Measurements from ENCODE around the gene FGFBP2.

The FGFBP2 gene

GRCh38 chr4:15930314-15930713 is 32.7 kb downstream of the FGFBP2 start:
- H3K9ac ChIP-seq (ENCODE audit: low read length): no peak overlapping the region
- H3K9me2 ChIP-seq (ENCODE audit: low read depth, low read length): no peaks in the 10 kb centered on the region

DNA sequence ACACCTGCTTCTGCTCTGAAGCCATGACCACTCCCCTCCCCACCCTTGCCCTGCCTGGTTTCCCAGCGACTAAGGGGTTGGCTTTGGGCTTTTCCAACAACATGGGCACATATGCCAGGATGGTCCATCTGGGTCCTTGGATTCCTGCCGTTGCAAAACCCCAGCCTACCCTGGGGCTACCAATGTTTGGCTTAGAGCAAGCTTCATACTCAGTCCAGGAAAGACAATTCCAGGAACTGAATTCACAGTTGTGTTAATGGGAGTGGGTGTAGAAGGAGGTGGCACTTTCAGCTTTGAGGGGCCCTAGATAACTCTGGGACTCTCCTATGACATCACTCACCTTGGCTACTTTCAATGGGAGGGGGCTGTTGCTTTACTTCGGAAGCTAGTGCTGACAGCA is 33.4 kb downstream of the FGFBP2 start:
- no peaks in the 10 kb centered on the region for H3K36me3 ChIP-seq (ENCODE audit: insufficient read depth, low read length)
- no peaks in the 10 kb centered on the region for H4K20me1 ChIP-seq (ENCODE audit: insufficient read depth, low read length)
- H3K9me2 ChIP-seq (ENCODE audit: low read depth, low read length): no peaks in the 10 kb centered on the region
- H3K27me3 ChIP-seq (ENCODE audit: insufficient read depth, low read length): no peaks in the 10 kb centered on the region
- H3K4me2 ChIP-seq (ENCODE audit: low read length): no peak overlapping the region
- no peaks in the 10 kb centered on the region for H3K4me1 ChIP-seq (ENCODE audit: insufficient read depth, low read length, severe bottlenecking)
- TF ChIP-seq EZH2 (IDR thresholded peaks at IDR 0.05; ENCODE audit: borderline replicate concordance, low read length): no peak
- TF ChIP-seq CTCF (IDR thresholded peaks at IDR 0.05; ENCODE audit: low read length): no peak
- no peak overlapping the region for H2AFZ ChIP-seq (ENCODE audit: low read length)
- H3F3A ChIP-seq (ENCODE audit: insufficient read depth, low read length): no peaks in the 10 kb centered on the region
- no peaks in the 10 kb centered on the region for H3K9me3 ChIP-seq (ENCODE audit: low read length)
- H3K9ac ChIP-seq (ENCODE audit: low read length): no peak overlapping the region
- H3K79me2 ChIP-seq (ENCODE audit: insufficient read depth, low read length): no peaks in the 10 kb centered on the region
- H3K27ac ChIP-seq (ENCODE audit: low read depth, low read length, poor library complexity, severe bottlenecking): no peak overlapping the region
- no peak overlapping the region for H3K4me3 ChIP-seq (ENCODE audit: low read depth, low read length, poor library complexity, severe bottlenecking)

More at GRCh38 chr4:15930314-15930713, 32.7 kb downstream of the FGFBP2 start:
- Histone ChIP-seq H3K36me3 (ENCODE audit: insufficient read depth, low read length) (no peaks in the 10 kb centered on the region), H4K20me1 (ENCODE audit: insufficient read depth, low read length) (no peaks in the 10 kb centered on the region), H3K4me3 (ENCODE audit: low read depth, low read length, poor library complexity, severe bottlenecking) (no peak overlapping the region), H3K79me2 (ENCODE audit: insufficient read depth, low read length) (no peaks in the 10 kb centered on the region), H3K9me3 (ENCODE audit: low read length) (no peaks in the 10 kb centered on the region), H3F3A (ENCODE audit: insufficient read depth, low read length) (no peaks in the 10 kb centered on the region), H3K4me2 (ENCODE audit: low read length) (no peak overlapping the region), H3K4me1 (ENCODE audit: insufficient read depth, low read length, severe bottlenecking) (no peaks in the 10 kb centered on the region), H2AFZ (ENCODE audit: low read length) (no peak overlapping the region), H3K27me3 (ENCODE audit: insufficient read depth, low read length) (no peaks in the 10 kb centered on the region), H3K27ac (ENCODE audit: low read depth, low read length, poor library complexity, severe bottlenecking) (no peak overlapping the region)
- TF ChIP-seq CTCF (IDR thresholded peaks at IDR 0.05; ENCODE audit: low read length) (no peak), EZH2 (IDR thresholded peaks at IDR 0.05; ENCODE audit: borderline replicate concordance, low read length) (no peak)

GRCh38 chr4:15928883-15929282 is 34.1 kb downstream of the FGFBP2 start:
- no peak overlapping the region for H3K4me2 ChIP-seq (ENCODE audit: low read length)
- H3K4me3 ChIP-seq (ENCODE audit: low read depth, low read length, poor library complexity, severe bottlenecking): no peak overlapping the region
- no peaks in the 10 kb centered on the region for H3K9me3 ChIP-seq (ENCODE audit: low read length)
- H3K9me2 ChIP-seq (ENCODE audit: low read depth, low read length): no peaks in the 10 kb centered on the region
- H3K27ac ChIP-seq (ENCODE audit: low read depth, low read length, poor library complexity, severe bottlenecking): no peak overlapping the region
- H3K4me1 ChIP-seq (ENCODE audit: insufficient read depth, low read length, severe bottlenecking): no peaks in the 10 kb centered on the region
- no peaks in the 10 kb centered on the region for H4K20me1 ChIP-seq (ENCODE audit: insufficient read depth, low read length)
- no peaks in the 10 kb centered on the region for H3F3A ChIP-seq (ENCODE audit: insufficient read depth, low read length)
- H3K27me3 ChIP-seq (ENCODE audit: insufficient read depth, low read length): no peaks in the 10 kb centered on the region
- H3K36me3 ChIP-seq (ENCODE audit: insufficient read depth, low read length): no peaks in the 10 kb centered on the region
- H3K79me2 ChIP-seq (ENCODE audit: insufficient read depth, low read length): no peaks in the 10 kb centered on the region
- no peak overlapping the region for H3K9ac ChIP-seq (ENCODE audit: low read length)
- no peak overlapping the region for H2AFZ ChIP-seq (ENCODE audit: low read length)
- TF ChIP-seq EZH2 (IDR thresholded peaks at IDR 0.05; ENCODE audit: borderline replicate concordance, low read length) (no peak), CTCF (IDR thresholded peaks at IDR 0.05; ENCODE audit: low read length) (no peak)

All from OCI-LY1 (cell line).